Measurements from ENCODE around the gene RSRC1. TPM values are rescaled to one million over a fixed set of nuclear protein-coding genes. Genes with fewer than 3 reads are reported as not detected.

Gene RSRC1
- total RNA-seq, 1 donor from 2014 or later: 80.5 TPM

GRCh38 chr3:158134363-158134762 is 24.5 kb downstream of the RSRC1 start:
- peaks cover 11% of the 10 kb centered on the region for H3K36me3 Mint-ChIP-seq
- H3K4me2 ChIP-seq: no peak overlapping the region
- no peak for DNase-seq (ENCODE audit: low spot score)
- no peak overlapping the region for H3K4me3 ChIP-seq
- no peaks in the 10 kb centered on the region for H3K36me3 ChIP-seq
- no peaks in the 10 kb centered on the region for H4K20me1 ChIP-seq (ENCODE audit: low read depth)
- no peaks in the 10 kb centered on the region for H3K9me3 Mint-ChIP-seq
- H3K4me3 Mint-ChIP-seq: no peak overlapping the region
- no peaks in the 10 kb centered on the region for H3K4me1 Mint-ChIP-seq
- H3F3A ChIP-seq (ENCODE audit: low read depth): no peaks in the 10 kb centered on the region
- H3K9me3 ChIP-seq (ENCODE audit: low read depth): no peaks in the 10 kb centered on the region
- TF ChIP-seq CTCF (IDR thresholded peaks at IDR 0.05) (no peak), EZH2phosphoT487 (IDR thresholded peaks at IDR 0.05) (no peak), EZH2 (IDR thresholded peaks at IDR 0.05) (no peak)
- no peak overlapping the region for H3K27ac ChIP-seq
- no peaks in the 10 kb centered on the region for H3K4me1 ChIP-seq
- no peaks in the 10 kb centered on the region for H3K79me2 ChIP-seq (ENCODE audit: low read depth)
- no peak overlapping the region for H3K9ac ChIP-seq
- H2AFZ ChIP-seq (replicated peaks): no peak overlapping the region
- no peaks in the 10 kb centered on the region for H3K27me3 ChIP-seq
- H3K27me3 Mint-ChIP-seq (ENCODE audit: insufficient read depth, low read depth): no peaks in the 10 kb centered on the region
- no peak overlapping the region for H3K27ac Mint-ChIP-seq

- Histone ChIP-seq H3K27me3 (no peaks in the 10 kb centered on the region), H3K4me3 (no peak overlapping the region), H2AFZ (replicated peaks) (no peak overlapping the region), H4K20me1 (ENCODE audit: low read depth) (no peaks in the 10 kb centered on the region), H3K79me2 (ENCODE audit: low read depth) (no peaks in the 10 kb centered on the region), H3K4me1 (no peaks in the 10 kb centered on the region), H3K9me3 (ENCODE audit: low read depth) (no peaks in the 10 kb centered on the region), H3K4me2 (no peak overlapping the region), H3F3A (ENCODE audit: low read depth) (no peaks in the 10 kb centered on the region), H3K27ac (no peak overlapping the region), H3K9ac (no peak overlapping the region), H3K36me3 (no peaks in the 10 kb centered on the region)
- peaks cover 8% of the 10 kb centered on the region for H3K36me3 Mint-ChIP-seq
- no peaks in the 10 kb centered on the region for H3K4me1 Mint-ChIP-seq
- H3K27ac Mint-ChIP-seq: no peak overlapping the region
- no peak for TF ChIP-seq EZH2phosphoT487 (IDR thresholded peaks at IDR 0.05)
- TF ChIP-seq CTCF (IDR thresholded peaks at IDR 0.05): no peak
- no peak for TF ChIP-seq EZH2 (IDR thresholded peaks at IDR 0.05)
- H3K4me3 Mint-ChIP-seq: no peak overlapping the region
- H3K9me3 Mint-ChIP-seq: peaks cover 3% of the 10 kb centered on the region
- no peak for DNase-seq (ENCODE audit: low spot score)
- no peaks in the 10 kb centered on the region for H3K27me3 Mint-ChIP-seq (ENCODE audit: insufficient read depth, low read depth)
Observed at GRCh38 chr3:158140396-158140795, 30.5 kb downstream of the RSRC1 start.

- Histone ChIP-seq H3K27me3 (no peaks in the 10 kb centered on the region), H3K4me1 (no peaks in the 10 kb centered on the region), H3F3A (ENCODE audit: low read depth) (no peaks in the 10 kb centered on the region), H3K9me3 (ENCODE audit: low read depth) (no peaks in the 10 kb centered on the region), H3K79me2 (ENCODE audit: low read depth) (no peaks in the 10 kb centered on the region), H3K36me3 (no peaks in the 10 kb centered on the region), H3K27ac (no peak overlapping the region), H3K9ac (no peak overlapping the region), H4K20me1 (ENCODE audit: low read depth) (no peaks in the 10 kb centered on the region), H3K4me2 (no peak overlapping the region), H3K4me3 (no peak overlapping the region), H2AFZ (replicated peaks) (no peak overlapping the region)
- no peaks in the 10 kb centered on the region for H3K27me3 Mint-ChIP-seq (ENCODE audit: insufficient read depth, low read depth)
- no peak for DNase-seq (ENCODE audit: low spot score)
- H3K4me1 Mint-ChIP-seq: peaks cover 4% of the 10 kb centered on the region
- no peak overlapping the region for H3K4me3 Mint-ChIP-seq
- no peak overlapping the region for H3K27ac Mint-ChIP-seq
- TF ChIP-seq EZH2phosphoT487 (IDR thresholded peaks at IDR 0.05) (no peak), EZH2 (IDR thresholded peaks at IDR 0.05) (no peak), CTCF (IDR thresholded peaks at IDR 0.05) (no peak)
- H3K9me3 Mint-ChIP-seq: peaks cover 3% of the 10 kb centered on the region
- H3K36me3 Mint-ChIP-seq: no peaks in the 10 kb centered on the region
Observed at GRCh38 chr3:158148218-158148617, 38.3 kb downstream of the RSRC1 start.

All from neural progenitor cell (in vitro differentiated cells).